22Rv1 (cell line): ENCODE results near the gene STYXL1.

Experiments used
- ZFX ChIP-seq: fragments of 450-650 bp; IDR thresholded peaks from 2 replicates; pipeline ENCODE4 v1.6.1; 2017; ENCODE audit warnings: antibody characterized with exemption, borderline replicate concordance
- TF ChIP-seq, protein P1 (sequence below): fragments of 450-650 bp; IDR thresholded peaks from 2 replicates; pipeline ENCODE4 v1.5.1; 2017; ENCODE audit warnings: mild to moderate bottlenecking

- TF ChIP-seq, protein P1, sequence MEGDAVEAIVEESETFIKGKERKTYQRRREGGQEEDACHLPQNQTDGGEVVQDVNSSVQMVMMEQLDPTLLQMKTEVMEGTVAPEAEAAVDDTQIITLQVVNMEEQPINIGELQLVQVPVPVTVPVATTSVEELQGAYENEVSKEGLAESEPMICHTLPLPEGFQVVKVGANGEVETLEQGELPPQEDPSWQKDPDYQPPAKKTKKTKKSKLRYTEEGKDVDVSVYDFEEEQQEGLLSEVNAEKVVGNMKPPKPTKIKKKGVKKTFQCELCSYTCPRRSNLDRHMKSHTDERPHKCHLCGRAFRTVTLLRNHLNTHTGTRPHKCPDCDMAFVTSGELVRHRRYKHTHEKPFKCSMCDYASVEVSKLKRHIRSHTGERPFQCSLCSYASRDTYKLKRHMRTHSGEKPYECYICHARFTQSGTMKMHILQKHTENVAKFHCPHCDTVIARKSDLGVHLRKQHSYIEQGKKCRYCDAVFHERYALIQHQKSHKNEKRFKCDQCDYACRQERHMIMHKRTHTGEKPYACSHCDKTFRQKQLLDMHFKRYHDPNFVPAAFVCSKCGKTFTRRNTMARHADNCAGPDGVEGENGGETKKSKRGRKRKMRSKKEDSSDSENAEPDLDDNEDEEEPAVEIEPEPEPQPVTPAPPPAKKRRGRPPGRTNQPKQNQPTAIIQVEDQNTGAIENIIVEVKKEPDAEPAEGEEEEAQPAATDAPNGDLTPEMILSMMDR = no peak
- no peak for TF ChIP-seq ZFX
These were observed 70.1 kb downstream of the STYXL1 start for GRCh38 chr7:75977743-75978142.
